GM10266 (cell line): ENCODE results near the gene XRRA1.
A peak's percentile ranks its signal among the peaks of the same experiment; 100 is the strongest.

Experiments
- DNase-seq: peaks from one replicate; pipeline ENCODE4 v3.0.0; 2012; ENCODE audit errors: extremely low spot score
- CTCF ChIP-seq: IDR thresholded peaks from 2 replicates; pipeline ENCODE4 v1.5.1; 2012; ENCODE audit warnings: mild to moderate bottlenecking, low read depth; ENCODE audit not compliant: control insufficient read depth, insufficient read depth; ENCODE audit errors: missing control alignments

The XRRA1 gene

GRCh38 chr11:74935285-74935684 lies 13.6 kb downstream of the XRRA1 start:
- DNase-seq: no peak
- no peak for TF ChIP-seq CTCF

DNA sequence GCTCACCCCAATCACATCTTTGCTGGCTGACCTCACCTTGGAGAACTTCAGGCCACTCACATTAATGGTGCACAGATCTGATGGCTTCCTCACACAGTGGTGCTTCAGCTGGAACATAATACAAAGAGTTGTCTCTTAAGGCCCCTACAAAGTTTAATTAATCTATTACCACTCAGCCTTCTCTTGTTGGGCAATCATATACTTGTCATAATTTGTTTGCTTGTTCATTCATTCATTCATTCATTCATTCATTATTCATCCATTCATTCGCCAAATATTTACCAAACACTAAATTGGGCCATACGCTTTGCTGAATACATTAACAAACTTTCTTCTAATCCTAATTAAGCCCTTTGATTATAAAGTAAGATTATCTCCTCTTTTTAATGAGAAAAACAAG lies 15.1 kb downstream of the XRRA1 start:
- TF ChIP-seq CTCF: no peak
- no peak for DNase-seq

- no peak for DNase-seq
- TF ChIP-seq CTCF: no peak
Observed at GRCh38 chr11:74932797-74933196, 16.1 kb downstream of the XRRA1 start.

DNA sequence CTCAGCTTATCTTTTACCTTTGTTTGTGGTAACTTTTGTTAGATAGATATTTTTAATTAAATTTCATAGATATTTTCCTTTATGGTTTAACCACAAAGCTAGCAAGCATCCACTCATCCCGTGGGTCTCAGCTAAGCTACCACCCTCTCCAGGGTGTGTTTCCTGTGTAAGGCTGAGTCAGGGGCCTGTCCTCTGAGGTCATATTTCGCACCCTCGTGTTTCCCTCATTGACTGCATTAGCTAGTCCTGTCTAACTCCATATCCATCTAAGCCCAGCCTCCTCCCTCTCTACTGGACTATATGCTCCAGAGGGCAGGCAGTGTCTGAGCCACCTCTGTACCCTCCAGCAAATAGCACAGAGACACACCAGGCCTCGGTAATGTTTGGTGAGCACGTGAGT lies 16.7 kb downstream of the XRRA1 start:
- DNase-seq: no peak
- TF ChIP-seq CTCF: no peak

DNA sequence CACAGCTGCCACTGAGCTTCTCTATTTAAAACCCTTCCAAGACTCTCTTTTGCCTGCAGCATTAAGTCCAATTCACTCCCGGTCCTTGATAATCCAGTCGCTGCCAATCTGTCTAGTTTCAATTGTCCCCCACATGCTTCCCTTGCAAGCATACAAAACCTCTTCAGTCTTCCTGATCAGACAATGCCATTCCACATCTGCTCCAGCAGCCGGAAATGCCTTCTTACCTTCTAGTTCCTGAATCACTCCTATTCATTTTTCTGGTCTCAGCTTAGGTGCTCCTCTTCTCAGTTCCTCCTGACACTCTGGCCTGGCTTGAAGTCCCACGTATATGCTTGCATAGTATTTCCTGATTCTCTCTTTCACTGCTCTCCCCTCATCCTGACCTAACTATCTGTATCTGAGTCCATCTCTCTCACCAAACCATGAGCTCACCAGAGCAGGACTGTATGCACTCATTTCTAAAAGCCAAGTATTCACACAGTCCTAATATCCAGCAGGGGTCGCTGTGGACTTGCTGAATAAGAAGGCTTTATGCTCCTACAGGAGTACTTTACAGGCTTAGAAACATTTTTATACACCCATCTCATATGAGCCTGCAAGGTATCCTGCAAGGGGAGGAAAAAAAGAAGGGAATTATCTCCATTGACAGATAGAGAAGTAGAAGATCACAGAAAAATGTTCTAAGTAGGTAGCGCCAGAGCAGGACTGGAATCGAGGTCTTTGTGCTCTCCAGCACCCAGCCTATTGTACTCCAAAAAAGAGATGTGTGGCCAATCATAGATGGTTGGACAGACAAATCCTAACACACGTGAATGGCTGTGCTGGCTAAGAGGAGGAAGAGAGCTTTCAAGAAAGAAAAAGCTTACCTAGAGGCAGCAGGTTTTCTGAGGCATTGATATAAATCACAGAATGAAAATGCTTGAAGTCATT lies 19.2 kb downstream of the XRRA1 start:
- peak; percentile 80 for TF ChIP-seq CTCF
- DNase-seq: peak; percentile 57

- no peak for DNase-seq
- no peak for TF ChIP-seq CTCF
Observed at GRCh38 chr11:74927496-74927895, 21.4 kb downstream of the XRRA1 start.

GRCh38 chr11:74926304-74927030 lies 22.4 kb downstream of the XRRA1 start:
- no peak for DNase-seq
- TF ChIP-seq CTCF: no peak
